Fibroblast of mammary gland (primary cell): ENCODE data around the gene KRT13.

Experiments
- DNase-seq: peaks from one replicate; pipeline ENCODE4 v3.0.0-alpha.2; 2010; ENCODE audit warnings: low read depth
- H3K4me3 ChIP-seq: 2 replicates; pipeline ENCODE4 v1.5.1; 2011; ENCODE audit warnings: low read depth, mild to moderate bottlenecking, low read length, moderate library complexity; ENCODE audit not compliant: control insufficient read depth
- CTCF ChIP-seq: conservative IDR thresholded peaks from 2 replicates; pipeline ENCODE4 v1.5.1; 2011; ENCODE audit warnings: low read depth, low read length, inconsistent platforms; ENCODE audit not compliant: control insufficient read depth, insufficient read depth

Gene KRT13

DNA sequence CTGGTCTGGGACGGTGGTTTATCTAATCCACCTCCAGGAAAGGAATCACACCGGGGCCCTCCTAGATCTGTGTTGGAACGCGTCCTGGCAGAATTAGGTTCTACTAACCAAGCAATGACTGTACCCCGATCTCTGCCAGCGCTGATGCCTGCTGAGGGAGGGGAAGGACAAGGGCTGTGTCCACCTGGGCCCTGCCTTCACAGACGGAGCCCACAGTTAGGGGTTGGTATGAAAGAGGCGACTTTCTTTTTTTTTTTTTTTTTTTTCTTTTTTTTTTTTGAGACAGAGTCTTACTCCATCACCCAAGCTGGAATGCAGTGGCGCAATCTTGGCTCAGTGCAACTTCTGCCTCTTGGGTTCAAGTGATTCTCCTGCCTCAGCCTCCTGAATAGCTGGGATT is 32.6 kb upstream of the KRT13 start:
- no peak overlapping the region for H3K4me3 ChIP-seq
- TF ChIP-seq CTCF: no peak
- peak; percentile 25 for DNase-seq

DNA sequence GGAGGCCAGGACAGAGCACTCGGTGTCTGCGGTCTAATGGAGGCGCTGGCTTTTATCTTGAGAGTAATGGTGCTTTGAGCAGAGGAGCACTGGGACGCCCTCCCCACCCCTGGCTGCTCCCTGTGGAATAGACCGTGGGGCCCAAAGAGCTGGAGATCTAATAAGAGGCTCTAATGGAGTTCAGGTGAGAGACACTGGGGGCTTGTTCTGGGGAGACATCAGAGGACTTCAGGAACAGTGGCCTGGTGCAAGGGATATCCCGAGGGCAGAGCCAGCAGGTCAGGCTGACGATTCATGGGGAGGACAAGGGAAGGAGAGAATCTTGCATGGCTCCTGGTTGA is 32.2 kb upstream of the KRT13 start:
- no peak for DNase-seq
- no peak overlapping the region for H3K4me3 ChIP-seq
- no peak for TF ChIP-seq CTCF

DNA sequence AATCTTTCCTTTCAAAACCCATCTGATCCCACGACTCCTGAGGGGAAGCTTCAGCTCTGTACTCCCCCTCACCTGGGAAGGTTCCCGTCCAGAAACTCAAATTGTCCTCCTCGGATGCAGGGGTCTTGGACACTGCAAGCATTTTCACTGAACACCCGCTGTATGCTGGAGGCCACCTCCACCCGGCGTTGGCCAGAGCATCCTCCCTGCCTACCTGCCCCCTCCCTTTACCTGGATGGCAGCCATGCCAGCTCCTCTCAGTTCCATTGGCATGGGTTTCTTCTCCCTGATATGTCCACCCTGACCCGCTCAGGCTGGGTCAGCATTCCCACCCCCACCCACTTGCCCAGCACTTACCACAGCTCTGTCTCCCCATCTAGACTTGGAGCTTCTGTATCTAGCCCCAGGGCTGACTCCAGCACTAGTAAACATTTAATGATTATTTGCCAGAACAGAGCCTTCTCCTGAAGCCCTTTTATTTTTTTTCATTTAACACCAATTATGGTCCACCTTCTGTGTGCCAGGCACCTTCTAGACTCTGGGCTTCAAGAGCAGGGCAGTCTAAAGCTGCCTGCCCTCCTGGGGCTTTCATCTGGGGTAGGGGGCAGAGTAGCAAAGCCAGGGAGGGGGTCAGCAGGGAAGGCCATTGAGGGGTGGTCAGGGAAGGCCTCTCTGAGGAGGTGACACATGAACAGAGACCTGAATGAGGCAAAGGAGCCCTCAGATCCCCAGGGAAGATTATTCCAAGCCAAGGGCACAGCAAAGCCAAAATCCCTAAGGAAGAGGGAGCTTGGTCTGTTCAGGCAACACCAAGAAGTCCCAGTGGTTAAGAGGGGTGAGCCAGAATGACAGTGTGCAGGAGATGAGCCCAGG is 31.6 kb upstream of the KRT13 start:
- TF ChIP-seq CTCF: no peak

DNA sequence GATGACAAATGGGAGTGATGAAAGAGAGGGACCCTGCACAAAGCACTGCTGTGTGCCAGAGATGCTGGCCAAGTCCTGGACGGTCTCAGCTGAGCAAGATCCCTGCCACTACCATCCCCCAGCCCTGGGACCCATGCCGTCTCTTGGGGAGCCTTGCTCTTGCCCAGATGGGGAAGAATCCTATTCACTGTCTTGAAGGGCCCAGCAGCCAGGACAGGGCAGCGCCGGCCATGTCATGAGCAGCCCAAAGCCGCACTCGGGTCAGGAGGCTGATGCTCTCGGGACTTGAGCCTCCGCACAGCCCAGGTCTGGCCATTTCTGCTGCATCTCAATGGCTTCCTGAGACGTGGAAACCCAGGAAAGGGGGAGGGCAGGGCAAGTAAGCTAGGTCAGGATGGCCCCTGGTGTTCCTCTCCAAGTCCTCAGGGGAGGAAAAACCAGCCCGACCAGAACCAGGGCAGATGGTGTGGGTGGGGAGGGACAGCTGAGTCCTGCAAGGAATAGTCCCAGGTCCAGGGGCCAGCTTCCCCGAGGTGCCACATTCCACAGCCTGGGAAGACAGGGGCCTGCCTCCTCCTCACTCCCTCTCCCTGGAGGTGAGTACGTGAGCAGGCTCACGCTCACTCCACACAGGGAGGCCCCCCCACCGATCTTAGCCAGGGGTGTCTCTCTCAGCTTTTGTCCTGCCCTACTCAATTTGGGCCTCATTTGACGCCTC is 30.5 kb upstream of the KRT13 start:
- no peak overlapping the region for H3K4me3 ChIP-seq
- TF ChIP-seq CTCF: no peak
- DNase-seq: no peak

More for the DNA sequence above, 31.6 kb upstream of the KRT13 start:
- H3K4me3 ChIP-seq: no peak overlapping the region
- DNase-seq: no peak

GRCh38 chr17:41534899-41535546 is 29.6 kb upstream of the KRT13 start:
- no peak overlapping the region for H3K4me3 ChIP-seq
- no peak for DNase-seq

More at GRCh38 chr17:41534899-41535546, 29.6 kb upstream of the KRT13 start:
- TF ChIP-seq CTCF: no peak
